H1 (cell line): ENCODE data around the gene ZNF366. TPM values are rescaled to one million over a fixed set of nuclear protein-coding genes. Genes with fewer than 3 reads are reported as not detected.

Source experiments
- CTCF ChIA-PET: fragments of 300-600 bp; sonication (Branson Sonifier 250); formaldehyde crosslinking; loops from one replicate; lab custom pipeline; 2021; ENCODE audit not compliant: partially characterized antibody; lab: Charles Lee
- POLR2A ChIA-PET: fragments of 300-600 bp; sonication (Branson Sonifier 250); formaldehyde crosslinking; loops from one replicate; lab custom pipeline; 2021; ENCODE audit warnings: inconsistent platforms; ENCODE audit not compliant: partially characterized antibody; lab: Charles Lee
- DNase-seq, 2 experiments: peaks; one replicate each; pipeline versions ENCODE4 v3.0.0 to v3.0.0-alpha.2; 2010 to 2022; ENCODE audit warnings: low spot score in 2 of 2, low read depth in 1 of 2, mixed read lengths in 1 of 2
- FAIRE-seq: peaks from 2 replicates; lab custom pipeline; 2011; peaks lifted over from hg19 to GRCh38; lab: Jason Lieb, UNC
- H2AFZ ChIP-seq: 2 replicates; pipeline ENCODE4 v1.8.1; 2012; ENCODE audit warnings: low read length, inconsistent platforms
- H2AK5ac ChIP-seq: 2 replicates; pipeline ENCODE4 v1.6.1; 2013; ENCODE audit warnings: low read depth, low read length
- H2BK120ac ChIP-seq: replicated peaks from 2 replicates; pipeline ENCODE3; 2013; ENCODE audit warnings: low read depth, low read length, inconsistent platforms
- H2BK12ac ChIP-seq: 2 replicates; pipeline ENCODE4 v1.6.1; 2013; ENCODE audit warnings: low read depth, low read length
- H2BK15ac ChIP-seq: 2 replicates; pipeline ENCODE4 v1.6.1; 2013; ENCODE audit warnings: low read length
- H2BK20ac ChIP-seq: 2 replicates; pipeline ENCODE4 v1.6.1; 2013; ENCODE audit warnings: low read length
- H2BK5ac ChIP-seq: 2 replicates; pipeline ENCODE4 v1.6.1; 2013; ENCODE audit warnings: low read depth, low read length
- H3K14ac ChIP-seq: 2 replicates; pipeline ENCODE4 v1.6.1; 2013; ENCODE audit warnings: inconsistent platforms; ENCODE audit not compliant: insufficient read length
- H3K18ac ChIP-seq: 2 replicates; pipeline ENCODE4 v1.6.1; 2013; ENCODE audit warnings: low read length; ENCODE audit errors: extremely low read depth
- H3K23ac ChIP-seq: 2 replicates; pipeline ENCODE4 v1.6.1; 2013; ENCODE audit warnings: inconsistent platforms; ENCODE audit not compliant: insufficient read length
- H3K23me2 ChIP-seq: 2 replicates; pipeline ENCODE4 v1.6.1; 2013; ENCODE audit warnings: low read depth, low read length
- H3K27ac ChIP-seq: 2 replicates; pipeline ENCODE4 v1.6.1; 2011; ENCODE audit warnings: low read depth, low read length, inconsistent platforms
- H3K27me3 ChIP-seq, 4 experiments: replicated peaks in 1 of 4; 1 replicate in 1 of 4; 2 replicates in 3 of 4; pipeline versions ENCODE4 v1.6.1 to v1.8.1; 2011 to 2013; ENCODE audit warnings: low read length in 3 of 4, mild to moderate bottlenecking in 3 of 4, inconsistent platforms in 2 of 4, mixed read lengths in 2 of 4, moderate library complexity in 1 of 4; ENCODE audit not compliant: control insufficient read depth in 3 of 4, insufficient read depth in 3 of 4; ENCODE audit errors: extremely low read depth in 1 of 4
- H3K36me3 ChIP-seq, 4 experiments: 2 replicates each; pipeline versions ENCODE4 v1.6.1 to v1.8.1; 2011 to 2013; ENCODE audit warnings: mild to moderate bottlenecking in 4 of 4, low read length in 3 of 4, moderate library complexity in 2 of 4, control low read depth in 1 of 4, inconsistent platforms in 1 of 4; ENCODE audit not compliant: insufficient read depth in 4 of 4, control insufficient read depth in 2 of 4
- H3K4ac ChIP-seq: replicated peaks from 2 replicates; pipeline ENCODE3; 2013; ENCODE audit warnings: low read length, low read depth, mixed read lengths, inconsistent platforms; ENCODE audit not compliant: insufficient read length
- H3K4me1 ChIP-seq, 4 experiments: replicated peaks in 1 of 4; 1 replicate in 1 of 4; 2 replicates in 3 of 4; pipeline versions ENCODE4 v1.6.1 to v1.8.1; 2011 to 2013; ENCODE audit warnings: low read length in 3 of 4, inconsistent platforms in 2 of 4, mixed read lengths in 1 of 4; ENCODE audit not compliant: insufficient read depth in 4 of 4, control insufficient read depth in 3 of 4
- H3K4me2 ChIP-seq, 2 experiments: 2 replicates each; pipeline versions ENCODE4 v1.6.1 to v1.8.1; 2011 to 2013; ENCODE audit warnings: low read depth in 2 of 2, low read length in 2 of 2, control low read depth in 1 of 2, inconsistent platforms in 1 of 2, mild to moderate bottlenecking in 1 of 2; ENCODE audit not compliant: insufficient read depth in 1 of 2
- H3K4me3 ChIP-seq, 4 experiments: fragments of 200-600, 300-600 bp in 1 of 4; sonication (generic), shearing (Covaris generic), sonication (Bioruptor Twin) in 1 of 4; 2 replicates each; pipeline versions ENCODE4 v1.5.1 to v1.8.1; 2011 to 2016; ENCODE audit warnings: low read length in 4 of 4, low read depth in 3 of 4, control low read depth in 2 of 4, inconsistent platforms in 2 of 4, mild to moderate bottlenecking in 2 of 4, mixed read lengths in 1 of 4, moderate library complexity in 1 of 4; ENCODE audit not compliant: insufficient read depth in 2 of 4; ENCODE audit errors: extremely low read depth in 1 of 4
- H3K56ac ChIP-seq: replicated peaks from 2 replicates; pipeline ENCODE3; 2013; ENCODE audit warnings: low read depth, mild to moderate bottlenecking, mixed read lengths, low read length, inconsistent platforms; ENCODE audit not compliant: insufficient read length
- H3K79me1 ChIP-seq: 2 replicates; pipeline ENCODE4 v1.6.1; 2013; ENCODE audit warnings: low read depth, low read length, control low read depth
- H3K79me2 ChIP-seq, 2 experiments: 2 replicates each; pipeline versions ENCODE4 v1.6.1 to v1.8.1; 2012 to 2013; ENCODE audit warnings: low read length in 2 of 2, mild to moderate bottlenecking in 2 of 2, inconsistent platforms in 1 of 2; ENCODE audit not compliant: insufficient read depth in 2 of 2, control insufficient read depth in 1 of 2
- H3K9ac ChIP-seq, 4 experiments: replicated peaks in 1 of 4; 1 replicate in 1 of 4; 2 replicates in 3 of 4; pipeline versions ENCODE4 v1.6.1 to v1.8.1; 2011 to 2013; ENCODE audit warnings: low read depth in 3 of 4, low read length in 3 of 4, control low read depth in 2 of 4, mild to moderate bottlenecking in 2 of 4, moderate library complexity in 2 of 4, inconsistent platforms in 1 of 4; ENCODE audit errors: extremely low read depth in 1 of 4
- H3K9me3 ChIP-seq, 2 experiments: 2 replicates each; pipeline versions ENCODE4 v1.6.1 to v1.8.1; 2012 to 2013; ENCODE audit warnings: mild to moderate bottlenecking in 2 of 2, moderate library complexity in 2 of 2, control low read depth in 1 of 2, inconsistent platforms in 1 of 2, low read depth in 1 of 2, low read length in 1 of 2, mixed read lengths in 1 of 2; ENCODE audit not compliant: insufficient read depth in 2 of 2
- H4K20me1 ChIP-seq, 2 experiments: replicated peaks in 1 of 2; 2 replicates each; pipeline versions ENCODE3 to v1.8.1; 2011 to 2013; ENCODE audit warnings: inconsistent platforms in 2 of 2, low read length in 2 of 2, mild to moderate bottlenecking in 1 of 2; ENCODE audit not compliant: insufficient read depth in 2 of 2, control insufficient read depth in 1 of 2
- H4K5ac ChIP-seq: 2 replicates; pipeline ENCODE4 v1.6.1; 2013; ENCODE audit warnings: low read length, low read depth, mixed read lengths, inconsistent platforms; ENCODE audit not compliant: insufficient read length
- H4K8ac ChIP-seq: 2 replicates; pipeline ENCODE4 v1.8.0; 2013; ENCODE audit warnings: mild to moderate bottlenecking, moderate library complexity, low read length, inconsistent platforms; ENCODE audit not compliant: insufficient read depth; ENCODE audit errors: extremely low read depth
- H4K91ac ChIP-seq: replicated peaks from 2 replicates; pipeline ENCODE3; 2013; ENCODE audit warnings: low read length, mixed read lengths, inconsistent platforms; ENCODE audit not compliant: insufficient read length
- ATF2 ChIP-seq: IDR thresholded peaks from 2 replicates; pipeline ENCODE4 v1.6.1; 2012; ENCODE audit warnings: low read length, inconsistent platforms
- MAFK ChIP-seq: IDR thresholded peaks from 2 replicates; pipeline ENCODE4 v1.6.1; 2012; ENCODE audit warnings: low read depth, mild to moderate bottlenecking, improper control_type of control experiment, low read length
- MAX ChIP-seq: IDR thresholded peaks from 2 replicates; pipeline ENCODE4 v1.6.1; 2012; ENCODE audit warnings: inconsistent platforms
- NRF1 ChIP-seq: IDR thresholded peaks from 2 replicates; pipeline ENCODE4 v1.6.1; 2011; ENCODE audit warnings: mild to moderate bottlenecking, low read depth, low read length, improper control_type of control experiment
- POLR2A ChIP-seq, 2 experiments: IDR thresholded peaks; 1 replicate in 1 of 2; 2 replicates in 1 of 2; pipeline ENCODE4 v1.6.1; 2011; ENCODE audit warnings: low read depth in 2 of 2, low read length in 2 of 2, mild to moderate bottlenecking in 2 of 2; ENCODE audit errors: control extremely low read depth in 1 of 2
- SAP30 ChIP-seq: fragments of 300-600 bp; sonication (generic); IDR thresholded peaks from 2 replicates; pipeline ENCODE4 v1.7.1; 2012; ENCODE audit warnings: low read length, moderate library complexity, mild to moderate bottlenecking, inconsistent platforms; ENCODE audit not compliant: insufficient read depth, insufficient replicate concordance
- SIX5 ChIP-seq: IDR thresholded peaks from 2 replicates; pipeline ENCODE4 v1.6.1; 2011; ENCODE audit warnings: mild to moderate bottlenecking, low read depth, low read length
- SUZ12 ChIP-seq: fragments of 200-600 bp; sonication (generic); IDR thresholded peaks from 2 replicates; pipeline ENCODE4 v1.6.1; 2012; ENCODE audit warnings: mild to moderate bottlenecking, inconsistent platforms, low read length, moderate library complexity, mixed read lengths
- TBP ChIP-seq: IDR thresholded peaks from 2 replicates; pipeline ENCODE4 v1.6.1; 2011; ENCODE audit warnings: low read depth, low read length, improper control_type of control experiment
- USF2 ChIP-seq: IDR thresholded peaks from 2 replicates; pipeline ENCODE4 v1.6.1; 2011; ENCODE audit warnings: low read length, improper control_type of control experiment
- YY1 ChIP-seq: IDR thresholded peaks from 2 replicates; pipeline ENCODE4 v1.6.1; 2011; ENCODE audit warnings: low read depth, mild to moderate bottlenecking, low read length
- ZNF274 ChIP-seq: IDR thresholded peaks from 2 replicates; pipeline ENCODE4 v1.7.0; 2012; ENCODE audit warnings: low read length, borderline replicate concordance; ENCODE audit errors: extremely low read depth
- WGBS, 2 experiments: shearing (Covaris generic) in 1 of 2; methylation state at CpG; one replicate each; pipeline versions ENCODE4 v1.1.6 to v1.1.7; 2013 to 2015; ENCODE audit warnings: low lambda C conversion rate in 2 of 2, mixed read lengths in 2 of 2, inconsistent platforms in 1 of 2, low coverage in 1 of 2, missing lambda C conversion rate in 1 of 2; ENCODE audit not compliant: insufficient replicate concordance in 2 of 2, insufficient coverage in 1 of 2, insufficient read length in 1 of 2; ENCODE audit errors: extremely low coverage in 1 of 2, missing lambda C conversion rate in 1 of 2; 5-methylcytosine and 5-hydroxymethylcytosine counted together
- polyA plus RNA-seq, 7 experiments: library from polyadenylated mRNA; depleted of rRNA in 3 of 7; stranded (reverse) in 5 of 7; unstranded in 2 of 7; fragments of >200 nt in 5 of 7; fragments of 200-250 nt in 2 of 7; gene quantifications; 1 replicate in 5 of 7; 2 replicates in 1 of 7; 4 replicates in 1 of 7; pipeline versions ENCODE4 v1.2.1 to v1.2.3, GENCODE V29; 2011 to 2013; ENCODE audit warnings: missing spikeins in 2 of 7, mixed read lengths in 2 of 7
- total RNA-seq: library from RNA; stranded (reverse); fragmentation: NEBNext Ultra II Directional; extraction: Animal tissue kit (Norgen Biotek cat#: 25700); gene quantifications from 2 replicates; pipeline ENCODE4 v1.2.1, GENCODE V29; 2021

Gene ZNF366
- total and polyA plus RNA-seq, 2 of the 8 experiments (the other 6 are each of a cell fraction or from before 2014, with no cell fraction given): not detected

- H3K14ac ChIP-seq: no peak overlapping the region
- DNase-seq (no peak), FAIRE-seq (no peak)
- H4K5ac ChIP-seq: no peak overlapping the region
- H2AK5ac ChIP-seq: no peak overlapping the region
- H2BK15ac ChIP-seq: no peak overlapping the region
- WGBS, 2 experiments: 95% methylated on average over 2 of the region's 2 CpGs; no CpG with 5 or more reads in 1 of the 2 experiments
- H4K91ac ChIP-seq: no peak overlapping the region
- CTCF ChIA-PET: interaction anchor here (1.8 kb wide), 1 partner anchor 150 kb away, joined by 13 read pairs; no protein-coding TSS in a partner anchor
- H3K4me3 ChIP-seq: no peak overlapping the region
- no peak overlapping the region for H2BK12ac ChIP-seq
- H3K4ac ChIP-seq: no peak overlapping the region
- no peaks in the 10 kb centered on the region for H3K27me3 ChIP-seq
- H2BK20ac ChIP-seq: no peak overlapping the region
- TF ChIP-seq USF2 (no peak), SAP30 (no peak), ATF2 (no peak), SUZ12 (no peak), SIX5 (no peak), TBP (no peak), MAFK (no peak), MAX (no peak), POLR2A (IDR thresholded peaks at IDR 0.05; ENCODE audit: control extremely low read depth in 1 of 2, low read depth in 2 of 2, low read length in 2 of 2) (no peak), YY1 (no peak), ZNF274 (no peak), NRF1 (no peak)
- H3K79me2 ChIP-seq: no peaks in the 10 kb centered on the region
- no peaks in the 10 kb centered on the region for H3K36me3 ChIP-seq
- no peaks in the 10 kb centered on the region for H3K79me1 ChIP-seq
- H2BK5ac ChIP-seq: no peak overlapping the region
- POLR2A ChIA-PET: no interaction called here
- no peak overlapping the region for H3K27ac ChIP-seq
- no peak overlapping the region for H3K56ac ChIP-seq
- no peak overlapping the region for H3K4me2 ChIP-seq
- no peak overlapping the region for H3K23ac ChIP-seq
- H3K4me1 ChIP-seq: peaks cover 0 to 4% (median 1%) of the 10 kb centered on the region in 4 experiments; a peak in 1 of 7 replicates
- no peak overlapping the region for H2AFZ ChIP-seq
- no peak overlapping the region for H3K18ac ChIP-seq
- H3K9me3 ChIP-seq: no peaks in the 10 kb centered on the region; a peak in 1 of 4 replicates
- no peak overlapping the region for H2BK120ac ChIP-seq
- no peaks in the 10 kb centered on the region for H4K20me1 ChIP-seq
- no peaks in the 10 kb centered on the region for H3K23me2 ChIP-seq
- H3K9ac ChIP-seq: no peak overlapping the region
- H4K8ac ChIP-seq: no peak overlapping the region
These were observed 9.7 kb upstream of the ZNF366 start for GRCh38 chr5:72516916-72517315.
